DND-41 (cell line): ENCODE results near the gene MGAT4B.

Source experiments
- ATAC-seq: fragments of 200-7000 bp; cut with Tn5 transposase; 3 replicates; pipeline ENCODE4 v1.9.1; 2021; ENCODE audit warnings: low read depth; ENCODE audit not compliant: insufficient read depth
- DNase-seq: peaks from one replicate; pipeline ENCODE4 v3.0.0-alpha.2; 2020
- H2AFZ ChIP-seq: 2 replicates; pipeline ENCODE4 v1.6.0; 2012; ENCODE audit warnings: low read depth, low read length
- H3K27ac ChIP-seq: 2 replicates; pipeline ENCODE4 v1.5.1; 2012; ENCODE audit warnings: low read length, inconsistent platforms
- H3K27me3 ChIP-seq: fragments of 200-600 bp; sonication (generic); 2 replicates; pipeline ENCODE4 v1.6.0; 2012; ENCODE audit warnings: low read length, mild to moderate bottlenecking, inconsistent platforms; ENCODE audit not compliant: insufficient read depth, poor library complexity
- H3K36me3 ChIP-seq: 2 replicates; pipeline ENCODE4 v1.5.1; 2012; ENCODE audit warnings: low read length, inconsistent platforms; ENCODE audit not compliant: insufficient read depth
- H3K4me1 ChIP-seq: 2 replicates; pipeline ENCODE4 v1.5.1; 2012; ENCODE audit warnings: mild to moderate bottlenecking, low read length; ENCODE audit not compliant: insufficient read depth
- H3K4me2 ChIP-seq: 2 replicates; pipeline ENCODE4 v1.6.0; 2012; ENCODE audit warnings: mild to moderate bottlenecking, moderate library complexity, low read length, inconsistent platforms; ENCODE audit not compliant: insufficient read depth
- H3K4me3 ChIP-seq, 2 experiments: fragments of 200-600 bp in 1 of 2; shearing (Covaris generic) in 1 of 2; 2 replicates each; pipeline ENCODE4 v1.5.1; 2012 to 2016; ENCODE audit warnings: inconsistent platforms in 2 of 2, low read length in 2 of 2, mild to moderate bottlenecking in 2 of 2, low read depth in 1 of 2, moderate library complexity in 1 of 2
- H3K79me2 ChIP-seq: 2 replicates; pipeline ENCODE4 v1.6.0; 2012; ENCODE audit warnings: low read length, inconsistent platforms; ENCODE audit not compliant: insufficient read depth
- H3K9ac ChIP-seq: 2 replicates; pipeline ENCODE4 v1.6.0; 2012; ENCODE audit warnings: low read depth, mild to moderate bottlenecking, inconsistent platforms, low read length, moderate library complexity
- H3K9me3 ChIP-seq: 2 replicates; pipeline ENCODE4 v1.5.1; 2012; ENCODE audit warnings: low read length, moderate library complexity, mild to moderate bottlenecking, inconsistent platforms; ENCODE audit not compliant: insufficient read depth, severe bottlenecking
- H4K20me1 ChIP-seq: 2 replicates; pipeline ENCODE4 v1.6.0; 2012; ENCODE audit warnings: low read length; ENCODE audit not compliant: insufficient read depth
- CTCF ChIP-seq: IDR thresholded peaks from 2 replicates; pipeline ENCODE4 v1.5.1; 2012; ENCODE audit warnings: borderline replicate concordance, low read length, moderate library complexity, mild to moderate bottlenecking; ENCODE audit not compliant: poor library complexity, severe bottlenecking; ENCODE audit errors: extremely low read depth
- EZH2 ChIP-seq: IDR thresholded peaks from 3 replicates; pipeline ENCODE4 v1.6.1; 2012; ENCODE audit warnings: borderline replicate concordance, low read depth, mild to moderate bottlenecking, moderate library complexity, low read length, inconsistent platforms; ENCODE audit not compliant: severe bottlenecking

MGAT4B gene

GRCh38 chr5:179820127-179820482 is 13.4 kb upstream of the MGAT4B start:
- H3K79me2 ChIP-seq, result peaks cover 20% of the 10 kb centered on the region
- DNase-seq (no peak), ATAC-seq (no peak)
- H3K4me2 ChIP-seq, result peak overlapping the region; percentile 78
- H2AFZ ChIP-seq, result peak overlapping the region; percentile 80
- H3K27me3 ChIP-seq, result no peaks in the 10 kb centered on the region
- H3K27ac ChIP-seq, result peak overlapping the region; percentile 76
- peaks cover 24% of the 10 kb centered on the region for H3K4me1 ChIP-seq
- peaks cover 24% of the 10 kb centered on the region for H3K36me3 ChIP-seq
- no peaks in the 10 kb centered on the region for H3K9me3 ChIP-seq
- H3K9ac ChIP-seq, result peak overlapping the region; percentile 90
- H4K20me1 ChIP-seq, result peaks cover 11% of the 10 kb centered on the region
- TF ChIP-seq EZH2, result no peak
- no peak for TF ChIP-seq CTCF
- peak overlapping the region; percentile 12 to 80; a peak in 3 of 4 replicates for H3K4me3 ChIP-seq

GRCh38 chr5:179819296-179820126 is 12.8 kb upstream of the MGAT4B start:
- H4K20me1 ChIP-seq, result peaks cover 11% of the 10 kb centered on the region
- H2AFZ ChIP-seq, result no peak overlapping the region
- no peak for DNase-seq
- peak overlapping the region in 1 of 2 experiments; percentile 80; a peak in 1 of 4 replicates for H3K4me3 ChIP-seq
- peaks cover 20% of the 10 kb centered on the region for H3K79me2 ChIP-seq
- TF ChIP-seq EZH2, result no peak
- TF ChIP-seq CTCF, result no peak
- H3K9ac ChIP-seq, result no peak overlapping the region
- peaks cover 24% of the 10 kb centered on the region for H3K4me1 ChIP-seq
- peaks cover 18% of the 10 kb centered on the region for H3K36me3 ChIP-seq
- no peak for ATAC-seq
- no peaks in the 10 kb centered on the region for H3K27me3 ChIP-seq
- H3K4me2 ChIP-seq, result peak overlapping the region; percentile 78
- H3K27ac ChIP-seq, result peak overlapping the region; percentile 76; the same call in 1 of the 2 replicates
- H3K9me3 ChIP-seq, result no peaks in the 10 kb centered on the region

- Histone ChIP-seq H3K9me3 (no peaks in the 10 kb centered on the region), H3K27ac (no peak overlapping the region), H3K4me2 (no peak overlapping the region), H3K9ac (no peak overlapping the region), H3K79me2 (peaks cover 20% of the 10 kb centered on the region), H3K4me1 (peaks cover 24% of the 10 kb centered on the region), H3K36me3 (peaks cover 11% of the 10 kb centered on the region), H3K27me3 (no peaks in the 10 kb centered on the region), H3K4me3 (no peak overlapping the region), H4K20me1 (peaks cover 11% of the 10 kb centered on the region), H2AFZ (no peak overlapping the region)
- TF ChIP-seq CTCF (no peak), EZH2 (no peak)
- ATAC-seq, result no peak
- DNase-seq, result no peak
These were observed 12.2 kb upstream of the MGAT4B start for GRCh38 chr5:179818746-179819295.
